Measurements from ENCODE around the gene CREB5. TPM values are rescaled to one million over a fixed set of nuclear protein-coding genes. Genes with fewer than 3 reads are reported as not detected.

CREB5 gene
- total and polyA plus RNA-seq, 2 of the 13 experiments (the other 11 are each of a cell fraction or from before 2014, with no cell fraction given), result 0.38 to 0.71 TPM

DNA sequence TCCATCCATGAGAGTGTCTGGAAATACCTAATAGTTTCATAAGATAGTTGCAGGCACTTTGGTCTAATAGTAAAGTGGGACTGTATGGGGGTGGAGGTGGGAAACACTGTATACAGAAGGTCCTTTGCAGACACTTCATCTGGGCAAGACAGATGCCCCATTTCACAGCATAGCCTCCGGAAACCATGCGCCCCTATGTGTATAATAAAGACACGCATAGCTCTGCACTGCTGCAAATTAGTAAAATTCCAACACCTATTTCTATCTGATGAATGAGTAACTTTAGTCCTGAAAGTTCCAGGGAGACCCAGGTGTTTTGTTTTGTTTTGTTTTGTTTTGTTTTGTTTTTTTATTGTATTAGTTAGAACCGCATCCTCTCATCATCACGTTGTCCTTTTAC lies 187.1 kb downstream of the CREB5 start:
- Histone ChIP-seq H3K27me3 (ENCODE audit: control insufficient read depth in 1 of 2, insufficient read depth in 2 of 2, low read length in 2 of 2) (no peaks in the 10 kb centered on the region), H3K4me1 (ENCODE audit: insufficient read depth, low read length) (no peaks in the 10 kb centered on the region), H3K9me3 (ENCODE audit: low read length) (no peaks in the 10 kb centered on the region), H3K9ac (ENCODE audit: insufficient read depth, low read depth, low read length) (no peak overlapping the region), H4K20me1 (ENCODE audit: insufficient read depth, low read length) (no peaks in the 10 kb centered on the region), H3K4me3 (replicated peaks in 1 of 3; ENCODE audit: insufficient read depth in 1 of 3, low read depth in 2 of 3, low read length in 3 of 3) (no peak overlapping the region), H3K27ac (ENCODE audit: extremely low read length, insufficient read depth, low read length) (no peak overlapping the region), H2AFZ (ENCODE audit: low read length) (no peak overlapping the region), H3K79me2 (ENCODE audit: insufficient read depth, low read length) (no peaks in the 10 kb centered on the region), H3K4me2 (ENCODE audit: low read depth, low read length) (no peak overlapping the region), H3K36me3 (replicated peaks in 1 of 2; ENCODE audit: control insufficient read depth in 1 of 2, insufficient read depth in 2 of 2, low read length in 2 of 2) (no peaks in the 10 kb centered on the region)
- no TSS peak for BruUV-seq (replicated peaks)
- CTCF ChIA-PET (ENCODE audit: low intra/inter-chr PET ratio, low total read pairs), result no interaction called here
- POLR2A ChIA-PET, result no interaction called here
- FAIRE-seq, result no peak
- no peak for TF ChIP-seq ZNF382 (CRISPR knock-in tag; IDR thresholded peaks at IDR 0.05; ENCODE audit: borderline replicate concordance)
- no peak for TF ChIP-seq ZNF672 (CRISPR knock-in tag; IDR thresholded peaks at IDR 0.05)
- no peak for TF ChIP-seq ZBTB7B (CRISPR knock-in tag; IDR thresholded peaks at IDR 0.05)
- no peak for TF ChIP-seq ZNF292 (CRISPR knock-in tag; IDR thresholded peaks at IDR 0.05; ENCODE audit: borderline replicate concordance, low read depth)
- TF ChIP-seq GZF1 (CRISPR knock-in tag; IDR thresholded peaks at IDR 0.05), result no peak
- no peak for TF ChIP-seq ZSCAN22 (CRISPR knock-in tag; IDR thresholded peaks at IDR 0.05)
- TF ChIP-seq, protein P1, sequence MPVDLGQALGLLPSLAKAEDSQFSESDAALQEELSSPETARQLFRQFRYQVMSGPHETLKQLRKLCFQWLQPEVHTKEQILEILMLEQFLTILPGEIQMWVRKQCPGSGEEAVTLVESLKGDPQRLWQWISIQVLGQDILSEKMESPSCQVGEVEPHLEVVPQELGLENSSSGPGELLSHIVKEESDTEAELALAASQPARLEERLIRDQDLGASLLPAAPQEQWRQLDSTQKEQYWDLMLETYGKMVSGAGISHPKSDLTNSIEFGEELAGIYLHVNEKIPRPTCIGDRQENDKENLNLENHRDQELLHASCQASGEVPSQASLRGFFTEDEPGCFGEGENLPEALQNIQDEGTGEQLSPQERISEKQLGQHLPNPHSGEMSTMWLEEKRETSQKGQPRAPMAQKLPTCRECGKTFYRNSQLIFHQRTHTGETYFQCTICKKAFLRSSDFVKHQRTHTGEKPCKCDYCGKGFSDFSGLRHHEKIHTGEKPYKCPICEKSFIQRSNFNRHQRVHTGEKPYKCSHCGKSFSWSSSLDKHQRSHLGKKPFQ (CRISPR knock-in tag; IDR thresholded peaks at IDR 0.05; ENCODE audit: insufficient replicate concordance), result no peak
- TF ChIP-seq SNAPC2 (CRISPR knock-in tag; IDR thresholded peaks at IDR 0.05), result no peak
- no peak for TF ChIP-seq ZSCAN29 (CRISPR knock-in tag; conservative IDR thresholded peaks at IDR 0.05)
- TF ChIP-seq RXRB (CRISPR knock-in tag; IDR thresholded peaks at IDR 0.05; ENCODE audit: borderline replicate concordance), result no peak
- no peak for TF ChIP-seq ZFP90 (CRISPR knock-in tag; IDR thresholded peaks at IDR 0.05; ENCODE audit: borderline replicate concordance)
- TF ChIP-seq SOX13 (IDR thresholded peaks at IDR 0.05), result no peak
- no peak for TF ChIP-seq SOX13 (CRISPR knock-in tag; conservative IDR thresholded peaks at IDR 0.05 in 1 of 2, IDR thresholded peaks at IDR 0.05 in 1 of 2)
- TF ChIP-seq, protein P2, sequence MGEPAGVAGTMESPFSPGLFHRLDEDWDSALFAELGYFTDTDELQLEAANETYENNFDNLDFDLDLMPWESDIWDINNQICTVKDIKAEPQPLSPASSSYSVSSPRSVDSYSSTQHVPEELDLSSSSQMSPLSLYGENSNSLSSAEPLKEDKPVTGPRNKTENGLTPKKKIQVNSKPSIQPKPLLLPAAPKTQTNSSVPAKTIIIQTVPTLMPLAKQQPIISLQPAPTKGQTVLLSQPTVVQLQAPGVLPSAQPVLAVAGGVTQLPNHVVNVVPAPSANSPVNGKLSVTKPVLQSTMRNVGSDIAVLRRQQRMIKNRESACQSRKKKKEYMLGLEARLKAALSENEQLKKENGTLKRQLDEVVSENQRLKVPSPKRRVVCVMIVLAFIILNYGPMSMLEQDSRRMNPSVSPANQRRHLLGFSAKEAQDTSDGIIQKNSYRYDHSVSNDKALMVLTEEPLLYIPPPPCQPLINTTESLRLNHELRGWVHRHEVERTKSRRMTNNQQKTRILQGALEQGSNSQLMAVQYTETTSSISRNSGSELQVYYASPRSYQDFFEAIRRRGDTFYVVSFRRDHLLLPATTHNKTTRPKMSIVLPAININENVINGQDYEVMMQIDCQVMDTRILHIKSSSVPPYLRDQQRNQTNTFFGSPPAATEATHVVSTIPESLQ (CRISPR knock-in tag; conservative IDR thresholded peaks at IDR 0.05), result no peak
- TF ChIP-seq TBP (CRISPR knock-in tag; IDR thresholded peaks at IDR 0.05), result no peak
- TF ChIP-seq RBFOX2 (IDR thresholded peaks at IDR 0.05; ENCODE audit: low read depth, low read length), result no peak
- TF ChIP-seq ZNF780A (CRISPR knock-in tag; IDR thresholded peaks at IDR 0.05), result no peak
- WGBS (ENCODE audit: low lambda C conversion rate), result 61% methylated on average over 5 of the region's 5 CpGs
- ATAC-seq, result no peak
- in situ Hi-C loops (cut with HindIII; ENCODE audit: extremely low pct_ligation_motif_present, low pct_unique_long_range_greater_than_20kb) (no loop called here), intact Hi-C loops (cut with micrococcal nuclease; ENCODE audit: unreplicated experiment) (no loop called here)
- no peak for DNase-seq (ENCODE audit: low spot score)
